ENCODE results near the gene ANKHD1. TPM values are rescaled to one million over a fixed set of nuclear protein-coding genes. Genes with fewer than 3 reads are reported as not detected.

The ANKHD1 gene
- polyA plus RNA-seq, 1 donor from 2014 or later, result 61.8 TPM

- Histone ChIP-seq H3F3A (ENCODE audit: insufficient read depth, low read length, poor library complexity, severe bottlenecking) (no peaks in the 10 kb centered on the region), H3K9me3 (ENCODE audit: low read length) (no peaks in the 10 kb centered on the region), H3K4me2 (ENCODE audit: low read length) (no peak overlapping the region), H3K27ac (ENCODE audit: low read length) (no peak overlapping the region), H3K4me3 (ENCODE audit: low read length) (no peak overlapping the region), H3K9ac (ENCODE audit: low read length) (no peak overlapping the region), H2AFZ (ENCODE audit: low read depth, low read length) (no peak overlapping the region), H3K36me3 (ENCODE audit: insufficient read depth, low read length) (no peaks in the 10 kb centered on the region), H3K9me2 (ENCODE audit: insufficient read depth, low read length) (no peaks in the 10 kb centered on the region), H3K79me2 (replicated peaks; ENCODE audit: insufficient read depth, low read length) (no peaks in the 10 kb centered on the region), H4K20me1 (ENCODE audit: insufficient read depth) (no peaks in the 10 kb centered on the region), H3K27me3 (ENCODE audit: insufficient read depth, low read depth, low read length) (no peaks in the 10 kb centered on the region)
- TF ChIP-seq MXI1 (conservative IDR thresholded peaks at IDR 0.05; ENCODE audit: poor library complexity, severe bottlenecking) (no peak), EP300 (conservative IDR thresholded peaks at IDR 0.05; ENCODE audit: poor library complexity, severe bottlenecking) (no peak), TAF1 (IDR thresholded peaks at IDR 0.05; ENCODE audit: low read depth) (no peak), POLR2AphosphoS5 (IDR thresholded peaks at IDR 0.05) (no peak), EZH2 (IDR thresholded peaks at IDR 0.05; ENCODE audit: borderline replicate concordance, insufficient read depth, low read length, poor library complexity, severe bottlenecking) (no peak), SMC3 (conservative IDR thresholded peaks at IDR 0.05; ENCODE audit: poor library complexity) (no peak), RAD21 (conservative IDR thresholded peaks at IDR 0.05) (no peak), REST (IDR thresholded peaks at IDR 0.05; ENCODE audit: borderline replicate concordance) (no peak), CTCF (IDR thresholded peaks at IDR 0.05; ENCODE audit: poor library complexity, severe bottlenecking) (no peak)
Measured at GRCh38 chr5:140382866-140383265, 18.8 kb upstream of the ANKHD1 start.

GRCh38 chr5:140383300-140383699 is 18.3 kb upstream of the ANKHD1 start:
- H3K79me2 ChIP-seq (replicated peaks; ENCODE audit: insufficient read depth, low read length), result no peaks in the 10 kb centered on the region
- H2AFZ ChIP-seq (ENCODE audit: low read depth, low read length), result no peak overlapping the region
- no peaks in the 10 kb centered on the region for H3K27me3 ChIP-seq (ENCODE audit: insufficient read depth, low read depth, low read length)
- no peak overlapping the region for H3K4me3 ChIP-seq (ENCODE audit: low read length)
- no peak overlapping the region for H3K27ac ChIP-seq (ENCODE audit: low read length)
- H3K9me2 ChIP-seq (ENCODE audit: insufficient read depth, low read length), result no peaks in the 10 kb centered on the region
- H3F3A ChIP-seq (ENCODE audit: insufficient read depth, low read length, poor library complexity, severe bottlenecking), result no peaks in the 10 kb centered on the region
- H4K20me1 ChIP-seq (ENCODE audit: insufficient read depth), result no peaks in the 10 kb centered on the region
- no peaks in the 10 kb centered on the region for H3K9me3 ChIP-seq (ENCODE audit: low read length)
- no peak overlapping the region for H3K9ac ChIP-seq (ENCODE audit: low read length)
- TF ChIP-seq POLR2AphosphoS5 (IDR thresholded peaks at IDR 0.05) (no peak), EZH2 (IDR thresholded peaks at IDR 0.05; ENCODE audit: borderline replicate concordance, insufficient read depth, low read length, poor library complexity, severe bottlenecking) (no peak), EP300 (conservative IDR thresholded peaks at IDR 0.05; ENCODE audit: poor library complexity, severe bottlenecking) (no peak), MXI1 (conservative IDR thresholded peaks at IDR 0.05; ENCODE audit: poor library complexity, severe bottlenecking) (no peak), REST (IDR thresholded peaks at IDR 0.05; ENCODE audit: borderline replicate concordance) (no peak), SMC3 (conservative IDR thresholded peaks at IDR 0.05; ENCODE audit: poor library complexity) (no peak), CTCF (IDR thresholded peaks at IDR 0.05; ENCODE audit: poor library complexity, severe bottlenecking) (no peak), TAF1 (IDR thresholded peaks at IDR 0.05; ENCODE audit: low read depth) (no peak), RAD21 (conservative IDR thresholded peaks at IDR 0.05) (no peak)
- H3K4me2 ChIP-seq (ENCODE audit: low read length), result no peak overlapping the region
- no peaks in the 10 kb centered on the region for H3K36me3 ChIP-seq (ENCODE audit: insufficient read depth, low read length)
